K562 (cell line): ENCODE results near the gene TRMT112. TPM values are rescaled to one million over a fixed set of nuclear protein-coding genes. Genes with fewer than 3 reads are reported as not detected.
A peak's percentile ranks its signal among the peaks of the same experiment; 100 is the strongest.

ENCODE experiments used
- ATAC-seq: fragments of 200-7000 bp; cut with Tn5 transposase; 3 replicates; pipeline ENCODE4 v1.9.1; 2020; ENCODE audit warnings: moderate library complexity
- BruUV-seq: library from RNA; stranded (reverse); fragments of 400-500 nt; replicated peaks from 2 replicates; lab custom pipeline; 2021; lab: Mats Ljungman, UMichigan
- CTCF ChIA-PET: fragments of 300-600 bp; formaldehyde crosslinking; extraction: SDS; loops from one replicate; lab custom pipeline; 2021; ENCODE audit warnings: low intra/inter-chr PET ratio; lab: Yijun Ruan, JAX
- POLR2A ChIA-PET: fragments of 300-600, 350-650 bp; sonication (Branson Sonifier 250); formaldehyde crosslinking; extraction: SDS; loops from one replicate; lab custom pipeline; 2021; ENCODE audit warnings: antibody characterized with exemption, inconsistent platforms; lab: Yijun Ruan, JAX
- DNase-seq, 4 experiments: peaks; one replicate each; pipeline versions ENCODE4 v3.0.0 to v3.0.0-alpha.2; 2011 to 2018; ENCODE audit warnings: low spot score in 3 of 4, mixed read lengths in 3 of 4; ENCODE audit errors: extremely low read depth in 1 of 4
- FAIRE-seq: peaks from 2 replicates; lab custom pipeline; 2011; peaks lifted over from hg19 to GRCh38; lab: Jason Lieb, UNC
- H2AFZ ChIP-seq: 2 replicates; pipeline ENCODE4 v1.6.0; 2011; ENCODE audit warnings: low read depth, low read length, control low read depth, inconsistent platforms
- H3K27ac ChIP-seq: fragments of 200-600 bp; 3 replicates; pipeline ENCODE4 v1.8.0; 2011; ENCODE audit warnings: low read depth, mild to moderate bottlenecking, control low read depth, inconsistent platforms, low read length, moderate library complexity, mixed read lengths; ENCODE audit errors: extremely low read depth
- H3K27me3 ChIP-seq, 2 experiments: fragments of 300-600 bp in 1 of 2; 2 replicates in 1 of 2; 3 replicates in 1 of 2; pipeline versions ENCODE4 v1.6.0 to v1.8.0; 2011; ENCODE audit warnings: inconsistent platforms in 2 of 2, low read length in 2 of 2, mild to moderate bottlenecking in 1 of 2, mixed read lengths in 1 of 2, moderate library complexity in 1 of 2; ENCODE audit not compliant: control insufficient read depth in 2 of 2, insufficient read depth in 2 of 2
- H3K36me3 ChIP-seq: fragments of 300-600 bp; 3 replicates; pipeline ENCODE4 v1.8.0; 2011; ENCODE audit warnings: mild to moderate bottlenecking, low read length, inconsistent platforms; ENCODE audit not compliant: control insufficient read depth, insufficient read depth
- H3K4me1 ChIP-seq, 2 experiments: fragments of 200-600 bp in 1 of 2; replicated peaks in 1 of 2; 2 replicates in 1 of 2; 3 replicates in 1 of 2; pipeline versions ENCODE4 v1.5.1 to v1.8.0; 2011; ENCODE audit warnings: inconsistent platforms in 2 of 2, low read length in 2 of 2, mild to moderate bottlenecking in 1 of 2, mixed read lengths in 1 of 2, moderate library complexity in 1 of 2; ENCODE audit not compliant: control insufficient read depth in 2 of 2, insufficient read depth in 2 of 2
- H3K4me2 ChIP-seq: 2 replicates; pipeline ENCODE4 v1.6.1; 2011; ENCODE audit warnings: low read length, control low read depth, inconsistent platforms, mixed read lengths; ENCODE audit not compliant: insufficient read depth
- H3K4me3 ChIP-seq: fragments of 200-600 bp; sonication (generic), shearing (Covaris generic); 2 replicates; pipeline ENCODE4 v1.5.1; 2016; ENCODE audit warnings: control low read depth, inconsistent platforms
- H3K79me2 ChIP-seq: fragments of 200-600 bp; 3 replicates; pipeline ENCODE4 v1.8.0; 2011; ENCODE audit warnings: low read length, inconsistent platforms; ENCODE audit not compliant: control insufficient read depth, insufficient read depth
- H3K9ac ChIP-seq, 2 experiments: 2 replicates each; pipeline versions ENCODE4 v1.6.0 to v1.6.1; 2011; ENCODE audit warnings: low read depth in 2 of 2, low read length in 2 of 2, control low read depth in 1 of 2, inconsistent platforms in 1 of 2, mild to moderate bottlenecking in 1 of 2, mixed read lengths in 1 of 2; ENCODE audit not compliant: insufficient read depth in 1 of 2
- H3K9me1 ChIP-seq: one replicate; pipeline ENCODE4 v1.6.0; 2011; ENCODE audit warnings: inconsistent platforms, mild to moderate bottlenecking, low read length, moderate library complexity; ENCODE audit not compliant: control insufficient read depth, insufficient read depth
- H3K9me3 ChIP-seq: replicated peaks from 2 replicates; pipeline ENCODE4 v1.5.1; 2011; ENCODE audit warnings: low read depth, low read length, inconsistent platforms; ENCODE audit not compliant: control insufficient read depth, insufficient read depth
- H4K20me1 ChIP-seq: replicated peaks from 2 replicates; pipeline ENCODE4 v1.6.1; 2011; ENCODE audit warnings: low read length, inconsistent platforms, mixed read lengths; ENCODE audit not compliant: control insufficient read depth, insufficient read depth
- CBX1 ChIP-seq: sonication (generic); IDR thresholded peaks from 2 replicates; pipeline ENCODE4 v1.6.1; 2016; ENCODE audit warnings: antibody characterized with exemption, low read depth, mild to moderate bottlenecking
- EHMT2 ChIP-seq: fragments of 450-650 bp; IDR thresholded peaks from 2 replicates; pipeline ENCODE4 v1.6.1; 2018; ENCODE audit warnings: antibody characterized with exemption
- FOS ChIP-seq: IDR thresholded peaks from 3 replicates; pipeline ENCODE4 v1.6.1; 2011; ENCODE audit not compliant: insufficient read length; ENCODE audit errors: extremely low read depth
- FOXO4 ChIP-seq: fragments of 450-650 bp; formaldehyde crosslinking; IDR thresholded peaks from 2 replicates; pipeline ENCODE4 v1.4.0; 2020; ENCODE audit warnings: mild to moderate bottlenecking, moderate library complexity
- HDAC1 ChIP-seq, 2 experiments: fragments of 450-650 bp; IDR thresholded peaks; 2 replicates each; pipeline ENCODE4 v1.6.1; 2016 to 2017; ENCODE audit warnings: inconsistent platforms in 1 of 2, mild to moderate bottlenecking in 1 of 2, moderate library complexity in 1 of 2
- RB1 ChIP-seq: fragments of 450-650 bp; IDR thresholded peaks from 2 replicates; pipeline ENCODE4 v1.6.1; 2017; ENCODE audit warnings: low read depth, mild to moderate bottlenecking
- SFPQ ChIP-seq: fragments of 200-400 bp; formaldehyde crosslinking; IDR thresholded peaks from 2 replicates; pipeline ENCODE4 v1.6.1; 2017; ENCODE audit warnings: mild to moderate bottlenecking, low read depth, low read length, moderate library complexity
- SMARCA4 ChIP-seq: fragments of 450-650 bp; IDR thresholded peaks from 2 replicates; pipeline ENCODE4 v1.6.1; 2016
- TCF15 ChIP-seq: fragments of 250-450 bp; sonication (Bioruptor Pico); IDR thresholded peaks from 2 replicates; pipeline ENCODE4 v1.8.0; 2022; ENCODE audit warnings: moderate library complexity, mild to moderate bottlenecking, inconsistent platforms
- TEAD4 ChIP-seq, 2 experiments: sonication (generic) in 1 of 2; formaldehyde crosslinking in 1 of 2; IDR thresholded peaks; 2 replicates each; pipeline versions ENCODE4 v1.6.1 to v1.8.0; 2012 to 2022; ENCODE audit warnings: borderline replicate concordance in 1 of 2, inconsistent platforms in 1 of 2, low read length in 1 of 2, mild to moderate bottlenecking in 1 of 2, missing genetic modification reagents in 1 of 2
- U2AF1 ChIP-seq: fragments of 200-400 bp; formaldehyde crosslinking; optimal IDR thresholded peaks from 2 replicates; pipeline ENCODE3; 2017; ENCODE audit warnings: mild to moderate bottlenecking, low read depth, low read length, moderate library complexity
- YY1 ChIP-seq, 3 experiments: IDR thresholded peaks; 2 replicates each; pipeline ENCODE4 v1.6.1; 2011; ENCODE audit warnings: low read length in 2 of 3, mild to moderate bottlenecking in 2 of 3, moderate library complexity in 2 of 3, borderline replicate concordance in 1 of 3, control low read depth in 1 of 3, low read depth in 1 of 3; ENCODE audit not compliant: insufficient read depth in 3 of 3, insufficient replicate concordance in 2 of 3, control insufficient read depth in 1 of 3, insufficient read length in 1 of 3; ENCODE audit errors: extremely low read depth in 1 of 3
- ZNF217 ChIP-seq: sonication (generic); formaldehyde crosslinking; IDR thresholded peaks from 2 replicates; pipeline ENCODE4 v1.8.0; 2022; ENCODE audit warnings: mild to moderate bottlenecking, missing genetic modification reagents
- ZNF511 ChIP-seq: sonication (generic); formaldehyde crosslinking; IDR thresholded peaks from 2 replicates; pipeline ENCODE4 v1.8.0; 2022; ENCODE audit warnings: mild to moderate bottlenecking, missing genetic modification reagents
- WGBS: fragments of 100-300 bp; shearing (Covaris generic); methylation state at CpG from one replicate; pipeline ENCODE4 v1.1.6; 2016; ENCODE audit warnings: low coverage, mixed read lengths; ENCODE audit not compliant: insufficient coverage; ENCODE audit errors: missing lambda C conversion rate; 5-methylcytosine and 5-hydroxymethylcytosine counted together
- in situ Hi-C: fragments of 300-500 bp; cut with MboI; formaldehyde crosslinking; loops from 4 replicates; pipeline ENCODE4 v1.15.0; 2018; ENCODE audit warnings: inconsistent platforms, mixed read lengths
- intact Hi-C: fragments of 100-400 bp; cut with micrococcal nuclease; formaldehyde crosslinking; loops from 2 replicates; pipeline ENCODE4 v1.14.2; 2022
- polyA plus RNA-seq, 8 experiments: library from polyadenylated mRNA; depleted of rRNA in 4 of 8; stranded (reverse) in 5 of 8; unstranded in 3 of 8; fragments of >200 nt; fragmentation: Nextera tagmentation in 2 of 8; fragmentation: Illumina TruSeq in 1 of 8; extraction: Ambion mirVana in 2 of 8; extraction: Trizol in 1 of 8; gene quantifications; 2 replicates each; pipeline versions ENCODE4 v1.2.1 to v1.2.3, GENCODE V29; 2011 to 2014; ENCODE audit warnings: inconsistent platforms in 1 of 8, missing spikeins in 1 of 8
- total RNA-seq, 7 experiments: library from RNA; depleted of rRNA in 6 of 7; stranded (reverse); fragments of >200 nt in 6 of 7; fragmentation: Illumina TruSeq in 2 of 7; extraction: Trizol in 2 of 7; gene quantifications; 2 replicates each; pipeline versions ENCODE4 v1.2.1 to v1.2.3, GENCODE V29; 2011 to 2021; ENCODE audit warnings: low replicate concordance in 1 of 7

The TRMT112 gene
- total and polyA plus RNA-seq, 9 of the 15 experiments (the other 6 are each of a cell fraction or from before 2014, with no cell fraction given) = 162 to 444 (median 300) TPM

GRCh38 chr11:64284962-64285884, 32.1 kb downstream of the TRMT112 start, which contains the start of gene GPR137:
Gene GPR137 (plus strand): TSS chr11:64285848. CDS start chr11:64286525, 677 bp downstream.
- Histone ChIP-seq H4K20me1 (no peaks in the 10 kb centered on the region), H3K9me3 (no peaks in the 10 kb centered on the region), H3K4me3 (peak within 1 kb of the TSS; percentile 91), H3K4me1 (peaks cover 7 to 43% of the 10 kb centered on the region in 2 experiments; a peak in 4 of 5 replicates), H3K36me3 (peaks cover 4% of the 10 kb centered on the region; the same call in 1 of the 3 replicates), H3K9ac (peak within 1 kb of the TSS; percentile 69 to 93), H2AFZ (peak within 1 kb of the TSS; percentile 93), H3K27me3 (no peaks in the 10 kb centered on the region), H3K9me1 (no peaks in the 10 kb centered on the region), H3K4me2 (peak within 1 kb of the TSS; percentile 80), H3K27ac (peak within 1 kb of the TSS; percentile 79), H3K79me2 (peaks cover 12% of the 10 kb centered on the region; the same call in 1 of the 3 replicates)
- ATAC-seq (peak; percentile 77), FAIRE-seq (peak; percentile 52), DNase-seq (peak; percentile 87 to 97 (median 95))
- under 1% methylated on average over 53 of the region's 102 CpGs for WGBS
- ChIA-PET POLR2A (interaction anchor here (0.6 to 5.1 kb wide), 12 partner anchors 9 to 459 kb away, joined by 3 to 54 read pairs (median 4); partner anchors contain the start of genes ESRRA and FERMT3), CTCF (interaction anchor here (0.8 kb wide), 1 partner anchor 14 kb away, joined by 3 read pairs; no protein-coding TSS in a partner anchor)
- TSS peak; percentile 92 for BruUV-seq
- intact Hi-C loops = no loop called here
- in situ Hi-C loops = no loop called here
- TF ChIP-seq ZNF511 (no peak; the same call in 1 of the 2 replicates), YY1 (IDR thresholded peaks at IDR 0.05; ENCODE audit: borderline replicate concordance in 1 of 3, control insufficient read depth in 1 of 3, extremely low read depth in 1 of 3, insufficient read depth in 3 of 3, insufficient read length in 1 of 3, insufficient replicate concordance in 2 of 3, low read depth in 1 of 3, low read length in 2 of 3) (peak; percentile 90 to 98 (median 98)), FOS (no peak), FOXO4 (no peak), SFPQ (peak; percentile 95), CBX1 (peak; percentile 22; the same call in 1 of the 2 replicates), ZNF217 (CRISPR knock-in tag) (no peak), EHMT2 (no peak), TEAD4 (IDR thresholded peaks at IDR 0.05; ENCODE audit: low read length) (no peak), TEAD4 (CRISPR knock-in tag; IDR thresholded peaks at IDR 0.05; ENCODE audit: borderline replicate concordance) (no peak), TCF15 (CRISPR knock-in tag) (no peak), RB1 (peak; percentile 75), SMARCA4 (0 out of 2 replicates have a peak, but pooled peaks have one; percentile 31), U2AF1 (no peak), HDAC1 (IDR thresholded peaks at IDR 0.05) (peak in 1 of 2 experiments; percentile 55; a peak in 1 of 4 replicates)
